Lower leg skin (tissue), 4 donors: ENCODE measurements around the gene PRICKLE4. TPM values are rescaled to one million over a fixed set of nuclear protein-coding genes. Genes with fewer than 3 reads are reported as not detected.
"Not testable (repeated sequence)": the region's sequence is repeated elsewhere in the genome, so short reads cannot be mapped to it uniquely, and the experiment has no call there.

Experiments
- DNase-seq, 2 donors: peaks; one replicate each; pipeline ENCODE4 v3.0.0-alpha.2; 2019; ENCODE audit warnings: low spot score in 2 of 2
- H3K4me3 ChIP-seq: fragments of 200-600 bp; sonication (generic); 2 replicates; pipeline ENCODE4 v1.5.1; 2017; ENCODE audit warnings: mild to moderate bottlenecking, low read depth; ENCODE audit not compliant: poor library complexity, severe bottlenecking
- CTCF ChIP-seq, 3 donors: fragments of 450-650 bp; IDR thresholded peaks; one replicate each; pipeline ENCODE4 v1.5.1; 2016; ENCODE audit warnings: antibody characterized with exemption in 3 of 3, mild to moderate bottlenecking in 3 of 3, moderate library complexity in 2 of 3
- POLR2A ChIP-seq, 2 donors: fragments of 450-650 bp; IDR thresholded peaks; one replicate each; pipeline ENCODE4 v1.6.1; 2016 to 2017; ENCODE audit warnings: antibody characterized with exemption in 2 of 2, mild to moderate bottlenecking in 1 of 2, moderate library complexity in 1 of 2
- WGBS, 2 donors: methylation state at CpG; one replicate each; pipeline ENCODE4 v1.1.5; 2018; 5-methylcytosine and 5-hydroxymethylcytosine counted together
- intact Hi-C: fragments of 100-400 bp; cut with DNase I; formaldehyde crosslinking; loops from one replicate; pipeline ENCODE4 v1.15.0; 2023; ENCODE audit warnings: low total_unique reads
- total RNA-seq, 4 donors: library from RNA; depleted of rRNA; stranded (reverse); fragments of >200 nt; gene quantifications; one replicate each; pipeline ENCODE4 v1.1.0, GENCODE V29; 2016

PRICKLE4 gene
- total RNA-seq, 4 donors from 2014 or later: 3.2 to 5.0 (median 3.9) TPM

- DNase-seq: no peak
- TF ChIP-seq CTCF (IDR thresholded peaks at IDR 0.05): no peak
- TF ChIP-seq POLR2A (IDR thresholded peaks at IDR 0.05): no peak
- intact Hi-C loops: no loop called here
- H3K4me3 ChIP-seq: no peak overlapping the region
- WGBS, 2 donors: 94 to 96% methylated on average over 65 to 71 of the region's 74 CpGs
Measured at GRCh38 chr6:41805830-41806774, 25.5 kb downstream of the PRICKLE4 start.

GRCh38 chr6:41811095-41811494, 30.5 kb downstream of the PRICKLE4 start:
- no peak for TF ChIP-seq POLR2A (IDR thresholded peaks at IDR 0.05)
- TF ChIP-seq CTCF (IDR thresholded peaks at IDR 0.05): no peak
- intact Hi-C loops: no loop called here
- 91 to 92% methylated on average over 3 of the region's 3 CpGs for WGBS, 2 donors
- no peak for DNase-seq
- H3K4me3 ChIP-seq: no peak overlapping the region

- H3K4me3 ChIP-seq, intact Hi-C loops, DNase-seq: not testable (repeated sequence)
- WGBS, 2 donors: 93 to 97% methylated on average over 13 of the region's 13 CpGs
Measured at GRCh38 chr6:41811946-41812345, 31.4 kb downstream of the PRICKLE4 start.

GRCh38 chr6:41813469-41813868, 32.9 kb downstream of the PRICKLE4 start:
- DNase-seq: no peak
- TF ChIP-seq CTCF (IDR thresholded peaks at IDR 0.05) (no peak), POLR2A (IDR thresholded peaks at IDR 0.05) (no peak)
- no peak overlapping the region for H3K4me3 ChIP-seq
- intact Hi-C loops: no loop called here
- WGBS, 2 donors: 75 to 85% methylated on average over 2 of the region's 2 CpGs

DNA sequence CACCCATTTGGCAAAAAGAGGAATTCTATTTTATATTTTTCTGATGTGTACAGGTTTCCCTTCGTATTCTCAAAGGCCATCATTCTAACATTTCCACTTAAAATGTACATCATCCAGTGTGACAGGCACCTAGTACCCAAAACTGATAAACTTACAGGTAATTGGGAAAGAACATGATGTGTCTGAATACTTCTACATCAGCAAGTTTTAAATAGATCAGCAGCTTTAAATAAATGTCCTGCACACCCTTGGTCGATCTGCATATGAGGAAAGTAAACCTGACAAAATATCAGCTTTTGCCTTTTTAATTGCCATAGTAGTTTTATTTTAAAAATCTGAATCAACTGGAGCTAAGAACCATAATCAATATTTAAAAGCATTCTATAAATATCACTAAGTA, 33.4 kb downstream of the PRICKLE4 start:
- DNase-seq: no peak
- intact Hi-C loops: no loop called here
- TF ChIP-seq POLR2A (IDR thresholded peaks at IDR 0.05): no peak
- TF ChIP-seq CTCF (IDR thresholded peaks at IDR 0.05): no peak
- WGBS, 2 donors: 90 to 91% methylated on average over 2 of the region's 2 CpGs
- no peak overlapping the region for H3K4me3 ChIP-seq

- DNase-seq: no peak
- WGBS, 2 donors: 63 to 64% methylated on average over 4 of the region's 4 CpGs
- TF ChIP-seq CTCF (IDR thresholded peaks at IDR 0.05) (no peak), POLR2A (IDR thresholded peaks at IDR 0.05) (no peak)
- intact Hi-C loops: no loop called here
- no peak overlapping the region for H3K4me3 ChIP-seq
Measured at GRCh38 chr6:41814629-41815028, 34.0 kb downstream of the PRICKLE4 start.
